Glomerular visceral epithelial cell (primary cell): ENCODE data around the gene NCAPD2.

Experiments used
- DNase-seq: peaks from one replicate; pipeline ENCODE4 v3.0.0-alpha.2; 2016; ENCODE audit errors: extremely low spot score

NCAPD2 gene

GRCh38 chr12:6534945-6535696 is 41.2 kb downstream of the NCAPD2 start:
- peak; percentile 73 for DNase-seq

GRCh38 chr12:6535697-6535946 is 41.7 kb downstream of the NCAPD2 start:
- DNase-seq, result no peak

DNA sequence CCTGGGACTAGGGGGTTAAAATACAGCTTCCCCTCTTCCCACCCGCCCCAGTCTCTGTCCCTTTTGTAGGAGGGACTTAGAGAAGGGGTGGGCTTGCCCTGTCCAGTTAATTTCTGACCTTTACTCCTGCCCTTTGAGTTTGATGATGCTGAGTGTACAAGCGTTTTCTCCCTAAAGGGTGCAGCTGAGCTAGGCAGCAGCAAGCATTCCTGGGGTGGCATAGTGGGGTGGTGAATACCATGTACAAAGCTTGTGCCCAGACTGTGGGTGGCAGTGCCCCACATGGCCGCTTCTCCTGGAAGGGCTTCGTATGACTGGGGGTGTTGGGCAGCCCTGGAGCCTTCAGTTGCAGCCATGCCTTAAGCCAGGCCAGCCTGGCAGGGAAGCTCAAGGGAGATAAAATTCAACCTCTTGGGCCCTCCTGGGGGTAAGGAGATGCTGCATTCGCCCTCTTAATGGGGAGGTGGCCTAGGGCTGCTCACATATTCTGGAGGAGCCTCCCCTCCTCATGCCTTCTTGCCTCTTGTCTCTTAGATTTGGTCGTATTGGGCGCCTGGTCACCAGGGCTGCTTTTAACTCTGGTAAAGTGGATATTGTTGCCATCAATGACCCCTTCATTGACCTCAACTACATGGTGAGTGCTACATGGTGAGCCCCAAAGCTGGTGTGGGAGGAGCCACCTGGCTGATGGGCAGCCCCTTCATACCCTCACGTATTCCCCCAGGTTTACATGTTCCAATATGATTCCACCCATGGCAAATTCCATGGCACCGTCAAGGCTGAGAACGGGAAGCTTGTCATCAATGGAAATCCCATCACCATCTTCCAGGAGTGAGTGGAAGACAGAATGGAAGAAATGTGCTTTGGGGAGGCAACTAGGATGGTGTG is 42.3 kb downstream of the NCAPD2 start:
- no peak for DNase-seq

DNA sequence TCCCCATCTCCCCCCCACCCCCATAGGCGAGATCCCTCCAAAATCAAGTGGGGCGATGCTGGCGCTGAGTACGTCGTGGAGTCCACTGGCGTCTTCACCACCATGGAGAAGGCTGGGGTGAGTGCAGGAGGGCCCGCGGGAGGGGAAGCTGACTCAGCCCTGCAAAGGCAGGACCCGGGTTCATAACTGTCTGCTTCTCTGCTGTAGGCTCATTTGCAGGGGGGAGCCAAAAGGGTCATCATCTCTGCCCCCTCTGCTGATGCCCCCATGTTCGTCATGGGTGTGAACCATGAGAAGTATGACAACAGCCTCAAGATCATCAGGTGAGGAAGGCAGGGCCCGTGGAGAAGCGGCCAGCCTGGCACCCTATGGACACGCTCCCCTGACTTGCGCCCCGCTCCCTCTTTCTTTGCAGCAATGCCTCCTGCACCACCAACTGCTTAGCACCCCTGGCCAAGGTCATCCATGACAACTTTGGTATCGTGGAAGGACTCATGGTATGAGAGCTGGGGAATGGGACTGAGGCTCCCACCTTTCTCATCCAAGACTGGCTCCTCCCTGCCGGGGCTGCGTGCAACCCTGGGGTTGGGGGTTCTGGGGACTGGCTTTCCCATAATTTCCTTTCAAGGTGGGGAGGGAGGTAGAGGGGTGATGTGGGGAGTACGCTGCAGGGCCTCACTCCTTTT is 43.1 kb downstream of the NCAPD2 start:
- no peak for DNase-seq

DNA sequence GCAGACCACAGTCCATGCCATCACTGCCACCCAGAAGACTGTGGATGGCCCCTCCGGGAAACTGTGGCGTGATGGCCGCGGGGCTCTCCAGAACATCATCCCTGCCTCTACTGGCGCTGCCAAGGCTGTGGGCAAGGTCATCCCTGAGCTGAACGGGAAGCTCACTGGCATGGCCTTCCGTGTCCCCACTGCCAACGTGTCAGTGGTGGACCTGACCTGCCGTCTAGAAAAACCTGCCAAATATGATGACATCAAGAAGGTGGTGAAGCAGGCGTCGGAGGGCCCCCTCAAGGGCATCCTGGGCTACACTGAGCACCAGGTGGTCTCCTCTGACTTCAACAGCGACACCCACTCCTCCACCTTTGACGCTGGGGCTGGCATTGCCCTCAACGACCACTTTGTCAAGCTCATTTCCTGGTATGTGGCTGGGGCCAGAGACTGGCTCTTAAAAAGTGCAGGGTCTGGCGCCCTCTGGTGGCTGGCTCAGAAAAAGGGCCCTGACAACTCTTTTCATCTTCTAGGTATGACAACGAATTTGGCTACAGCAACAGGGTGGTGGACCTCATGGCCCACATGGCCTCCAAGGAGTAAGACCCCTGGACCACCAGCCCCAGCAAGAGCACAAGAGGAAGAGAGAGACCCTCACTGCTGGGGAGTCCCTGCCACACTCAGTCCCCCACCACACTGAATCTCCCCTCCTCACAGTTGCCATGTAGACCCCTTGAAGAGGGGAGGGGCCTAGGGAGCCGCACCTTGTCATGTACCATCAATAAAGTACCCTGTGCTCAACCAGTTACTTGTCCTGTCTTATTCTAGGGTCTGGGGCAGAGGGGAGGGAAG is 43.9 kb downstream of the NCAPD2 start:
- peak; percentile 84 for DNase-seq

GRCh38 chr12:6538420-6539313 is 44.8 kb downstream of the NCAPD2 start:
- peak; percentile 47 for DNase-seq

DNA sequence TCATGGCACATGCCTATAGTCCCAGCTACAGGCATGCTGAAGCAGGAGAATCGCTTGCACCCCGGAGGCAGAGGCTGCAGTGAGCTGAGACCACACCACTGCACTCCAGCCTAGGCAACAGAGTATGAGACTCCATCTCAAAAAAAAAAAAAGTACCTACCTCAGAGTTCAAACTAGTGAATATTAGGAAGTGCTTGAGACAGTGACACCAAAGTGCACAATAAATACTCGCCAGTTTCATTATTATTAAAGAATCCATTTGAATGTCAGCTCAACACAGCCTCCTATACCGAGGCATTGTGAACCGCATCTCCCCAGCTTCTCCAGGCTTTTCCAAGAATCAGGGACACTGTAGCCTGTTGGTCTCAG is 45.4 kb downstream of the NCAPD2 start:
- DNase-seq, result no peak

GRCh38 chr12:6539707-6540134 is 45.8 kb downstream of the NCAPD2 start:
- DNase-seq, result no peak

GRCh38 chr12:6540181-6540877 is 46.4 kb downstream of the NCAPD2 start:
- DNase-seq, result peak; percentile 91

GRCh38 chr12:6541371-6542165 is 47.7 kb downstream of the NCAPD2 start:
- DNase-seq, result no peak

DNA sequence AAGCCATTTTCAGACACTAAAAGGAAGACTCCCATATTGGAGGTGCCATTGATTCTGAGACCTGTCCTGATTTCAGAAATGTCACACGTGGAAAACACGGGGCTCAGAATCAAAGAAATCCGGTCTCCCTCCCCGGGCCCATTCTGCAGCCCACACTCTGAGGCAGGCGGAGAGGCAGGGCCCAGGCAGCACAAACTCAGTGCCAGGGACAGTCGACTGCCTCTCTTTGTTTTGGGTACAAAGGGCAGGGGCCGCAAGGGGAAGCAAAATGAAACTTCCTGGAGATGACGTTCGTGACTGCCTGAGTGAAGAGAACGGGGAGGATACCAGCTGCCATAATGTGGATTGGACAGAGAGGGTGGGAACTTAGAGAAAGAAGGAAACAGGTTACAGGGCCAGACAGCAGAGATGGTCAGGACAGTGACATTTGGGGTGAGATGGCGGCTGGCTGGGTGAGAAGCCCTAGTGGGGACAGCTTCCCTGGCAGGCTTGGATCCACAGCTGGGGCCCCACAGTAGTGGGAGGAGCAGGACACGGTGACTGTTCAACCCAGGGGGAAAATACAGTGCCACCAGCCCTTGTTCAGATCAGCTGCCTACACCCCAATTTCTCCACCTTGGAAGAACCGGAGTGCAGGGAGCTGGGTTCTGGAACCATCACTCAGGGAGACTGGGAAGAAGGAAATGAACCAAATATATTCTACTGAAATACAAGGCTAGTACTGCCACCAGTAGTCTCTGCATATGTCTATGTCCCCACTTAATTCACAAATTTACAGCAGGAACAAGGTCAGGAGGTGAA is 48.5 kb downstream of the NCAPD2 start:
- DNase-seq, result no peak

DNA sequence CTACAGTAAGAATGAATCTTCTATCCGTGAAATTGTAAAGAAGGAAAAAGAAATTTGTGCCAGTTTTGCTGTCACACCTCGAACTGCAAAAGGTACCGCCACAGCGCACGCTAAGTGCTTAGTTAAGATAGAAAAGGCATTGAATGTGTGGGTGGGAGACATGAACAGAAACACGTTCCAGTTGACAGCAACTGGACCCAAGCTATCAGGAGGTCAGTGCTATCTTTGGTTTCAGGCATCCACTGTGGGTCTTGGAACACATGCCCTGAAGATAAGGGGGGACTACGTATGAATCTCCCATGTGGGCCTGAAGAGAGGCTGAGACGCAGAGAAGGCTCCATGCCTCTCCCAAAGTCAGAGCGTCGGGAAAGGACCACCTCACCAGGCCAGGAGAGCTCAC is 52.1 kb downstream of the NCAPD2 start:
- DNase-seq, result no peak

DNA sequence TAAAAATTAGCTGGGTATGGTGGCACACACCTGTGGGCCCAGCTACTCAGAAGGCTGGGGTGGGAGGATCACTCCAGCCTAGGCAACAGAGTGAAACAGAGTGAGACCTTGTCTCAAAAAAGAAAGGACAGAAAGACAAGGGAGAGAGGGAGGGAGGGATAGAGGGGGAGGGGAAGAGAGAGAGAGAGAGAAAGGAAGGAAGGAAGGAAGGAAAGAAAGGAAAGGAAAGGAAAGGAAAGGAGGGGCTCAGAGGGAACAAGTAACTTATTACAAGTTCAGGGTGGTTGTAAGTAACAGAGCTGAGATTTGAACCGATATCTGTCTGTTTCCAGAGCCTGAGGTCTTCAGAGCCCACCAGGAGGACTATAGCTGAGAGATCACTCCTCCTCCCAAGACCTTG is 53.7 kb downstream of the NCAPD2 start:
- DNase-seq, result no peak

DNA sequence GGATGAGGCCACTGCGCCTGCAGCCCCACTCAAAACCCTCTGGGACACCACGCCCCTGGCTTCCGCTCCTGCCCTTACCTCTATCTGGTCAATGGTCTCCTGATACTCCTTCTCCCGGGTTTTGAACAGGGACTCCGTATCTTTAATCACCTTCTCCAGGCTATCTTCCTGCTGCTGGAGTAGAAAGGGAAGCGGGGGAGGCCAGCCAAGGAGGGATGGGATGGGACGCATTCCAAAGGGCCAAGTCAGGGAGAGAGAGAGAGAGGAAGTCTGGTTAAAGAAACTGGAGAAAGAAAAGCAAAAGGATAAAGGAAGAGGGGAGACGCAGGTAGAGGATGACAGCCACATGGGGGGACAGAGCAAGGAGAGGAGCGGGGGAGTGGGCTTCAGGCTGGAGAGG is 54.1 kb downstream of the NCAPD2 start:
- DNase-seq, result peak; percentile 69

- no peak for DNase-seq
These were observed 54.7 kb downstream of the NCAPD2 start for GRCh38 chr12:6548556-6548955.

GRCh38 chr12:6548966-6549683 is 55.2 kb downstream of the NCAPD2 start:
- DNase-seq, result no peak

- DNase-seq, result no peak
These were observed 55.8 kb downstream of the NCAPD2 start for GRCh38 chr12:6549684-6550151.
